ENCODE results near the gene TRRAP. TPM values are rescaled to one million over a fixed set of nuclear protein-coding genes. Genes with fewer than 3 reads are reported as not detected.

The TRRAP gene
- total and polyA plus RNA-seq, 2 of the 8 experiments (the other 6 are each of a cell fraction or from before 2014, with no cell fraction given) = 21.7 to 48.6 TPM

GRCh38 chr7:98877692-98878364, 504 bp upstream of the TRRAP start:
- FAIRE-seq = no peak
- TF ChIP-seq RXRA (IDR thresholded peaks at IDR 0.05; ENCODE audit: insufficient read depth, low read depth, low read length) = no peak
- TF ChIP-seq BCL11A (IDR thresholded peaks at IDR 0.05; ENCODE audit: low read depth in 2 of 2, low read length in 2 of 2) = no peak
- TF ChIP-seq ATF2 (IDR thresholded peaks at IDR 0.05; ENCODE audit: low read length) = no peak
- peak; percentile 12 for TF ChIP-seq KDM4A (IDR thresholded peaks at IDR 0.05; ENCODE audit: low read depth, low read length, severe bottlenecking)
- DNase-seq (ENCODE audit: low read depth in 1 of 2, low spot score in 2 of 2) = no peak

More at GRCh38 chr7:98877692-98878364, 504 bp upstream of the TRRAP start:
- Histone ChIP-seq H3K23me2 (ENCODE audit: low read depth, low read length) (peaks cover 6% of the 10 kb centered on the region), H3K27me3 (replicated peaks in 1 of 4; ENCODE audit: control insufficient read depth in 3 of 4, extremely low read depth in 1 of 4, insufficient read depth in 3 of 4, low read length in 3 of 4) (no peaks in the 10 kb centered on the region), H4K91ac (replicated peaks; ENCODE audit: insufficient read length, low read length) (no peak overlapping the region), H2BK20ac (ENCODE audit: low read length) (no peak overlapping the region), H3K27ac (ENCODE audit: low read depth, low read length) (no peak overlapping the region), H3K4me3 (ENCODE audit: extremely low read depth in 1 of 4, insufficient read depth in 2 of 4, low read depth in 3 of 4, low read length in 4 of 4) (peak overlapping the region; percentile 47 to 99 (median 76)), H2BK12ac (ENCODE audit: low read depth, low read length) (no peak overlapping the region), H3K4ac (replicated peaks; ENCODE audit: insufficient read length, low read depth, low read length) (no peak overlapping the region), H2BK15ac (ENCODE audit: low read length) (peak overlapping the region; percentile 81; the same call in 1 of the 2 replicates), H4K5ac (ENCODE audit: insufficient read length, low read depth, low read length) (no peak overlapping the region), H3K4me1 (replicated peaks in 1 of 4; ENCODE audit: control insufficient read depth in 3 of 4, insufficient read depth in 4 of 4, low read length in 3 of 4) (peaks cover 0 to 13% (median 5%) of the 10 kb centered on the region in 4 experiments; a peak in 5 of 7 replicates), H3K18ac (ENCODE audit: extremely low read depth, low read length) (no peak overlapping the region), H2BK120ac (replicated peaks; ENCODE audit: low read depth, low read length) (no peak overlapping the region), H3K4me2 (ENCODE audit: insufficient read depth in 1 of 2, low read depth in 2 of 2, low read length in 2 of 2) (peak overlapping the region; percentile 58 to 65), H3K79me2 (ENCODE audit: control insufficient read depth in 1 of 2, insufficient read depth in 2 of 2, low read length in 2 of 2) (peaks cover 12 to 20% of the 10 kb centered on the region in 2 experiments), H3K14ac (ENCODE audit: insufficient read length) (no peak overlapping the region), H2BK5ac (ENCODE audit: low read depth, low read length) (no peak overlapping the region), H3K9me3 (ENCODE audit: insufficient read depth in 2 of 2, low read depth in 1 of 2, low read length in 1 of 2) (no peaks in the 10 kb centered on the region), H3K9ac (replicated peaks in 1 of 4; ENCODE audit: extremely low read depth in 1 of 4, low read depth in 3 of 4, low read length in 3 of 4) (peak overlapping the region in 1 of 4 experiments; percentile 96; a peak in 2 of 7 replicates), H3K79me1 (ENCODE audit: low read depth, low read length) (peaks cover 5% of the 10 kb centered on the region), H2AFZ (ENCODE audit: low read length) (no peak overlapping the region), H3K23ac (ENCODE audit: insufficient read length) (no peak overlapping the region), H2AK5ac (ENCODE audit: low read depth, low read length) (no peak overlapping the region), H4K20me1 (replicated peaks in 1 of 2; ENCODE audit: control insufficient read depth in 1 of 2, insufficient read depth in 2 of 2, low read length in 2 of 2) (peaks cover 6 to 11% of the 10 kb centered on the region in 2 experiments), H4K8ac (ENCODE audit: extremely low read depth, insufficient read depth, low read length) (no peak overlapping the region), H3K36me3 (ENCODE audit: control insufficient read depth in 2 of 4, insufficient read depth in 4 of 4, low read length in 3 of 4) (peaks cover 0 to 19% (median 14%) of the 10 kb centered on the region in 4 experiments; a peak in 7 of 8 replicates), H3K56ac (replicated peaks; ENCODE audit: insufficient read length, low read depth, low read length) (no peak overlapping the region)
- 49% methylated on average over 13 of the region's 18 CpGs; no CpG with 5 or more reads in 1 of the 2 experiments for WGBS, 2 experiments (ENCODE audit: extremely low coverage in 1 of 2, insufficient coverage in 1 of 2, insufficient read length in 1 of 2, insufficient replicate concordance in 2 of 2, low coverage in 1 of 2, low lambda C conversion rate in 2 of 2, missing lambda C conversion rate in 1 of 2)
- CTCF ChIA-PET (ENCODE audit: partially characterized antibody) = interaction anchor here (0.7 to 2.4 kb wide), 17 partner anchors 9 to 556 kb away, joined by 3 to 9 read pairs (median 4); partner anchors contain the start of gene TMEM130
- POLR2A ChIA-PET (ENCODE audit: partially characterized antibody) = interaction anchor here (0.5 to 1.9 kb wide), 6 partner anchors 8 to 517 kb away, joined by 3 to 12 read pairs (median 4); partner anchors contain the start of genes BAIAP2L1 and TMEM130

Measured in H1 (cell line).